SK-N-SH (cell line): ENCODE measurements around the gene ANO9. TPM values are rescaled to one million over a fixed set of nuclear protein-coding genes. Genes with fewer than 3 reads are reported as not detected.

Experiments used
- CTCF ChIA-PET: fragments of 300-600, 350-600 bp; formaldehyde crosslinking; extraction: SDS; loops from one replicate; lab custom pipeline; 2021; lab: Yijun Ruan, JAX
- POLR2A ChIA-PET: fragments of 350-600 bp; sonication (Branson Sonifier 250); formaldehyde crosslinking; extraction: SDS; loops from one replicate; lab custom pipeline; 2020; ENCODE audit warnings: antibody characterized with exemption, inconsistent platforms; lab: Yijun Ruan, JAX
- DNase-seq: peaks from one replicate; pipeline ENCODE4 v3.0.0; 2012
- H2AFZ ChIP-seq: fragments of 200-600 bp; sonication (generic); 2 replicates; pipeline ENCODE4 v1.8.1; 2016; ENCODE audit warnings: antibody characterized with exemption, mild to moderate bottlenecking, low read depth
- H3F3A ChIP-seq: fragments of 200-600 bp; sonication (generic); replicated peaks from 2 replicates; pipeline ENCODE3; 2016; ENCODE audit warnings: antibody characterized with exemption, mild to moderate bottlenecking; ENCODE audit not compliant: insufficient read depth
- H3K27ac ChIP-seq, 2 experiments: fragments of 200-500 bp in 1 of 2; fragments of 200-600 bp in 1 of 2; sonication (Bioruptor generic) in 1 of 2; sonication (generic), shearing (Covaris generic) in 1 of 2; 2 replicates each; pipeline versions ENCODE4 v1.5.1 to v1.6.1; 2014 to 2016; ENCODE audit warnings: low read depth in 2 of 2, inconsistent platforms in 1 of 2, low read length in 1 of 2, mild to moderate bottlenecking in 1 of 2, mixed read lengths in 1 of 2
- H3K27me3 ChIP-seq: fragments of 200-600 bp; sonication (generic), shearing (Covaris generic); 2 replicates; pipeline ENCODE4 v1.6.1; 2016; ENCODE audit warnings: mixed run types; ENCODE audit not compliant: insufficient read depth
- H3K36me3 ChIP-seq, 2 experiments: fragments of 200-500 bp in 1 of 2; fragments of 200-600 bp in 1 of 2; sonication (Bioruptor generic) in 1 of 2; sonication (generic) in 1 of 2; replicated peaks in 1 of 2; 2 replicates each; pipeline versions ENCODE3 to v1.5.1; 2014 to 2016; ENCODE audit warnings: low read length in 1 of 2, mild to moderate bottlenecking in 1 of 2; ENCODE audit not compliant: insufficient read depth in 2 of 2, control insufficient read depth in 1 of 2
- H3K4me1 ChIP-seq, 2 experiments: fragments of 200-500 bp in 1 of 2; fragments of 200-600 bp in 1 of 2; sonication (Bioruptor generic) in 1 of 2; sonication (generic), shearing (Covaris generic) in 1 of 2; 2 replicates each; pipeline versions ENCODE4 v1.5.1 to v1.6.1; 2014 to 2016; ENCODE audit warnings: low read depth in 1 of 2, low read length in 1 of 2, mixed run types in 1 of 2; ENCODE audit not compliant: insufficient read depth in 2 of 2, control insufficient read depth in 1 of 2
- H3K4me2 ChIP-seq: fragments of 200-600 bp; sonication (generic), shearing (Covaris generic); 2 replicates; pipeline ENCODE4 v1.6.1; 2017; ENCODE audit warnings: mixed run types
- H3K4me3 ChIP-seq, 2 experiments: fragments of 200-500 bp in 1 of 2; fragments of 200-600 bp in 1 of 2; sonication (Bioruptor generic) in 1 of 2; sonication (generic), shearing (Covaris generic) in 1 of 2; 2 replicates each; pipeline versions ENCODE4 v1.5.1 to v1.8.1; 2014 to 2016; ENCODE audit warnings: low read depth in 2 of 2, inconsistent platforms in 1 of 2, low read length in 1 of 2, mild to moderate bottlenecking in 1 of 2, mixed read lengths in 1 of 2, moderate library complexity in 1 of 2
- H3K79me2 ChIP-seq: fragments of 200-600 bp; sonication (generic); 2 replicates; pipeline ENCODE4 v1.8.1; 2017; ENCODE audit warnings: mild to moderate bottlenecking; ENCODE audit not compliant: insufficient read depth
- H3K9ac ChIP-seq: fragments of 200-600 bp; sonication (generic); 2 replicates; pipeline ENCODE4 v1.6.1; 2017; ENCODE audit warnings: mixed run types
- H3K9me2 ChIP-seq: fragments of 200-600 bp; sonication (generic); 2 replicates; pipeline ENCODE4 v1.6.1; 2017; ENCODE audit warnings: mixed run types
- H3K9me3 ChIP-seq: fragments of 200-600 bp; sonication (generic); 2 replicates; pipeline ENCODE4 v1.6.1; 2017; ENCODE audit warnings: mixed run types, mild to moderate bottlenecking, moderate library complexity
- H4K20me1 ChIP-seq: fragments of 200-600 bp; sonication (generic); 2 replicates; pipeline ENCODE4 v1.6.1; 2017; ENCODE audit warnings: mild to moderate bottlenecking, mixed run types; ENCODE audit not compliant: insufficient read depth
- CHD2 ChIP-seq: fragments of 150-350 bp; IDR thresholded peaks from 2 replicates; pipeline ENCODE4 v1.6.1; 2018; ENCODE audit warnings: low read length; ENCODE audit not compliant: partially characterized antibody
- ELF1 ChIP-seq: IDR thresholded peaks from 2 replicates; pipeline ENCODE4 v1.4.0; 2012
- EP300 ChIP-seq, 2 experiments: IDR thresholded peaks; 2 replicates each; pipeline versions ENCODE4 v1.4.0 to v1.6.1; 2012; ENCODE audit warnings: borderline replicate concordance in 1 of 2, low read depth in 1 of 2, low read length in 1 of 2
- EZH2phosphoT487 ChIP-seq: fragments of 200-600 bp; sonication (generic); IDR thresholded peaks from 2 replicates; pipeline ENCODE4 v1.6.1; 2017; ENCODE audit warnings: low read depth, mixed run types, mild to moderate bottlenecking, antibody characterized with exemption, moderate library complexity, borderline replicate concordance
- FOXM1 ChIP-seq: IDR thresholded peaks from 2 replicates; pipeline ENCODE4 v1.4.0; 2012; ENCODE audit warnings: low read depth, mild to moderate bottlenecking
- GATA2 ChIP-seq: sonication (generic); formaldehyde crosslinking; IDR thresholded peaks from 2 replicates; pipeline ENCODE4 v1.5.0; 2020; ENCODE audit warnings: mild to moderate bottlenecking, missing genetic modification reagents
- MAX ChIP-seq: IDR thresholded peaks from 2 replicates; pipeline ENCODE4 v1.4.0; 2012; ENCODE audit warnings: low read depth
- MEF2A ChIP-seq: IDR thresholded peaks from 2 replicates; pipeline ENCODE4 v1.4.0; 2012; ENCODE audit warnings: low read depth, borderline replicate concordance
- MXI1 ChIP-seq: IDR thresholded peaks from 2 replicates; pipeline ENCODE4 v1.6.1; 2012; ENCODE audit warnings: mild to moderate bottlenecking, low read depth, low read length, improper control_type of control experiment
- NFIC ChIP-seq: IDR thresholded peaks from 2 replicates; pipeline ENCODE4 v1.4.0; 2012; ENCODE audit warnings: borderline replicate concordance
- NRF1 ChIP-seq: IDR thresholded peaks from 2 replicates; pipeline ENCODE4 v1.6.1; 2012; ENCODE audit warnings: low read depth, mild to moderate bottlenecking, low read length
- POLR2AphosphoS5 ChIP-seq: IDR thresholded peaks from 2 replicates; pipeline ENCODE4 v1.6.1; 2012; ENCODE audit warnings: low read depth, low read length
- RAD21 ChIP-seq: IDR thresholded peaks from 2 replicates; pipeline ENCODE4 v1.6.1; 2012; ENCODE audit warnings: mild to moderate bottlenecking, low read length
- RCOR1 ChIP-seq: fragments of 150-350 bp; IDR thresholded peaks from 2 replicates; pipeline ENCODE4 v1.6.1; 2017; ENCODE audit warnings: antibody characterized with exemption, low read length
- REST ChIP-seq: IDR thresholded peaks from 2 replicates; pipeline ENCODE4 v1.6.1; 2012; ENCODE audit warnings: mild to moderate bottlenecking, low read depth, low read length, moderate library complexity
- RFX5 ChIP-seq: IDR thresholded peaks from 2 replicates; pipeline ENCODE4 v1.6.1; 2012; ENCODE audit warnings: mild to moderate bottlenecking, improper control_type of control experiment, low read length
- RXRA ChIP-seq: IDR thresholded peaks from 2 replicates; pipeline ENCODE4 v1.4.0; 2012; ENCODE audit warnings: low read depth, mild to moderate bottlenecking, borderline replicate concordance
- SIN3A ChIP-seq: IDR thresholded peaks from 2 replicates; pipeline ENCODE4 v1.6.1; 2012; ENCODE audit warnings: low read depth, mild to moderate bottlenecking, low read length, moderate library complexity, borderline replicate concordance
- TAF1 ChIP-seq: IDR thresholded peaks from 2 replicates; pipeline ENCODE4 v1.6.1; 2012; ENCODE audit warnings: low read depth, mild to moderate bottlenecking, low read length, moderate library complexity, borderline replicate concordance
- USF2 ChIP-seq: fragments of 150-350 bp; IDR thresholded peaks from 2 replicates; pipeline ENCODE4 v1.6.1; 2017; ENCODE audit warnings: antibody characterized with exemption, low read length, low read depth, borderline replicate concordance
- YY1 ChIP-seq: IDR thresholded peaks from 2 replicates; pipeline ENCODE4 v1.4.0; 2012; ENCODE audit warnings: low read depth, mild to moderate bottlenecking
- ZBTB33 ChIP-seq: IDR thresholded peaks from 2 replicates; pipeline ENCODE4 v1.4.0; 2012; ENCODE audit warnings: low read depth, borderline replicate concordance
- WGBS: methylation state at CpG from one replicate; pipeline ENCODE4 v1.1.6; 2017; ENCODE audit warnings: low lambda C conversion rate; 5-methylcytosine and 5-hydroxymethylcytosine counted together
- polyA plus RNA-seq, 3 experiments: library from polyadenylated mRNA; depleted of rRNA; stranded (reverse); fragments of >200 nt; gene quantifications; 2 replicates each; pipeline ENCODE4 v1.2.3, GENCODE V29; 2012

Gene ANO9
- polyA plus RNA-seq, 1 of the 3 experiments (the other 2 are of a cell fraction) = 0.12 TPM

GRCh38 chr11:380491-380890 is 61.3 kb downstream of the ANO9 start (continued):
- TF ChIP-seq ELF1 (no peak), TAF1 (no peak), EP300 (IDR thresholded peaks at IDR 0.05; ENCODE audit: borderline replicate concordance in 1 of 2, low read depth in 1 of 2, low read length in 1 of 2) (no peak), MAX (no peak), SIN3A (no peak), YY1 (no peak), FOXM1 (no peak), POLR2AphosphoS5 (no peak)

- 94% methylated on average over 24 of the region's 35 CpGs for WGBS
- CTCF ChIA-PET = interaction anchor here (0.7 to 1.1 kb wide), 2 partner anchors 17 to 22 kb away, joined by 4 to 5 read pairs; no protein-coding TSS in a partner anchor
- H4K20me1 ChIP-seq = no peaks in the 10 kb centered on the region
Observed at GRCh38 chr11:380095-380480, 61.7 kb downstream of the ANO9 start.

More at GRCh38 chr11:380095-380480, 61.7 kb downstream of the ANO9 start:
- Histone ChIP-seq H3K36me3 (peaks cover 0 to 17% of the 10 kb centered on the region in 2 experiments), H3K27me3 (no peaks in the 10 kb centered on the region), H3K4me1 (peaks cover 0 to 4% of the 10 kb centered on the region in 2 experiments; a peak in 1 of 4 replicates), H3K79me2 (no peaks in the 10 kb centered on the region), H3F3A (no peaks in the 10 kb centered on the region), H3K4me2 (no peak overlapping the region), H3K9me3 (no peaks in the 10 kb centered on the region), H3K27ac (no peak overlapping the region), H3K9me2 (no peaks in the 10 kb centered on the region), H3K4me3 (no peak overlapping the region), H2AFZ (no peak overlapping the region), H3K9ac (no peak overlapping the region)
- POLR2A ChIA-PET = no interaction called here
- no peak for DNase-seq
- TF ChIP-seq POLR2AphosphoS5 (no peak), ZBTB33 (no peak), RXRA (no peak), NRF1 (no peak), CHD2 (no peak), ELF1 (no peak), GATA2 (CRISPR knock-in tag) (no peak), EZH2phosphoT487 (no peak), MEF2A (no peak), REST (no peak), MXI1 (no peak), NFIC (no peak), MAX (no peak), RAD21 (no peak), USF2 (no peak), RCOR1 (no peak), RFX5 (no peak)
